SK-N-MC (cell line): Measurements from ENCODE around the gene CTCF.
"Not testable (repeated sequence)": the region's sequence is repeated elsewhere in the genome, so short reads cannot be mapped to it uniquely, and the experiment has no call there.

ENCODE experiments used
- DNase-seq: peaks from one replicate; pipeline ENCODE4 v3.0.0-alpha.2; 2011; ENCODE audit warnings: low read depth, low spot score
- H3K27ac ChIP-seq: fragments of 200-600 bp; sonication (generic); 2 replicates; pipeline ENCODE4 v1.5.1; 2016; ENCODE audit warnings: mixed run types
- H3K36me3 ChIP-seq: fragments of 200-600 bp; sonication (generic); 2 replicates; pipeline ENCODE4 v1.6.1; 2017; ENCODE audit warnings: antibody characterized with exemption, low read length, mixed read lengths; ENCODE audit not compliant: insufficient read depth
- H3K4me3 ChIP-seq: fragments of 200-600 bp; sonication (generic); 2 replicates; pipeline ENCODE4 v1.5.1; 2016
- H3K9ac ChIP-seq: fragments of 200-600 bp; sonication (generic); 2 replicates; pipeline ENCODE4 v1.8.0; 2017; ENCODE audit warnings: mixed run types, mixed read lengths; ENCODE audit not compliant: insufficient read length
- H3K9me3 ChIP-seq: fragments of 200-600 bp; sonication (generic); 2 replicates; pipeline ENCODE4 v1.6.1; 2017; ENCODE audit warnings: low read depth, mild to moderate bottlenecking, antibody characterized with exemption, low read length, moderate library complexity, mixed read lengths
- EZH2 ChIP-seq: fragments of 200-600 bp; sonication (generic); IDR thresholded peaks from one replicate; pipeline ENCODE4 v1.6.1; 2017; ENCODE audit warnings: antibody characterized with exemption
- FOXP2 ChIP-seq: optimal IDR thresholded peaks from 2 replicates; pipeline ENCODE3; 2011; ENCODE audit warnings: mild to moderate bottlenecking, moderate library complexity; ENCODE audit not compliant: insufficient read depth; ENCODE audit errors: extremely low read length, control extremely low read depth
- POLR2AphosphoS5 ChIP-seq: IDR thresholded peaks from 2 replicates; pipeline ENCODE4 v1.6.1; 2012; ENCODE audit warnings: mild to moderate bottlenecking, low read depth, low read length, borderline replicate concordance

The CTCF gene

DNA sequence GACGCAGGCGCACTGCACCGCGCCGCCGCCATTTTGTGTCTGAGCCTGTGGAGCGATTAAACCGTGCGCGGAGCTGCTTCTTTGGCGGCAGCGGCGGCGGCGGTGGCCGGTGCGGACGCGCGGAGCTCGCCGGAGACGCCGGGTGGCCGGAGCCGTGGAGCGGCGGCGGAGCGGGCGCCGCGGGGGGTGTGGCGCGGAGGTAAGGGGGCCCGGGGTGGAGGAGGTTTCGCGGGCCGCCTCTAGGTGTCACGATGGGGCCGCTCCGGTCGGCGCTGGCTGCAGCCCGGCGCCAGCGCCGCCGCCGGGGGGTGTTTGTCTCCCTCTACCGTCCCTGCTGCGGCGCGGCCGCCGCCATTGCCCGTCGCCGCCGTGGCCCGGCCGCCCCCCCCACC lies at the start of gene CTCF:
TSS of gene CTCF (plus strand) at position 1 of the 392 bp plus-strand sequence. CDS start 48,307 bp downstream, outside the sequence.
- H3K27ac ChIP-seq, result peak within 1 kb of the TSS; percentile 92
- no peaks in the 10 kb centered on the region for H3K9me3 ChIP-seq
- peak within 1 kb of the TSS; percentile 87 for H3K4me3 ChIP-seq
- no peak for TF ChIP-seq POLR2AphosphoS5
- no peak for DNase-seq
- no peaks in the 10 kb centered on the region for H3K36me3 ChIP-seq
- peak within 1 kb of the TSS; percentile 95 for H3K9ac ChIP-seq

GRCh38 chr16:67513892-67514291 lies 48.4 kb upstream of the CTCF start:
- H3K9ac ChIP-seq, H3K9me3 ChIP-seq, H3K4me3 ChIP-seq, DNase-seq, H3K36me3 ChIP-seq, H3K27ac ChIP-seq: not testable (repeated sequence)

- Histone ChIP-seq H3K9ac (no peak overlapping the region), H3K36me3 (no peaks in the 10 kb centered on the region), H3K4me3 (no peak overlapping the region), H3K27ac (no peak overlapping the region), H3K9me3 (no peaks in the 10 kb centered on the region)
- peak; percentile 32 for DNase-seq
- TF ChIP-seq FOXP2, result no peak
- no peak for TF ChIP-seq EZH2
- no peak for TF ChIP-seq POLR2AphosphoS5
Measured at GRCh38 chr16:67514382-67514828, 47.9 kb upstream of the CTCF start.

DNA sequence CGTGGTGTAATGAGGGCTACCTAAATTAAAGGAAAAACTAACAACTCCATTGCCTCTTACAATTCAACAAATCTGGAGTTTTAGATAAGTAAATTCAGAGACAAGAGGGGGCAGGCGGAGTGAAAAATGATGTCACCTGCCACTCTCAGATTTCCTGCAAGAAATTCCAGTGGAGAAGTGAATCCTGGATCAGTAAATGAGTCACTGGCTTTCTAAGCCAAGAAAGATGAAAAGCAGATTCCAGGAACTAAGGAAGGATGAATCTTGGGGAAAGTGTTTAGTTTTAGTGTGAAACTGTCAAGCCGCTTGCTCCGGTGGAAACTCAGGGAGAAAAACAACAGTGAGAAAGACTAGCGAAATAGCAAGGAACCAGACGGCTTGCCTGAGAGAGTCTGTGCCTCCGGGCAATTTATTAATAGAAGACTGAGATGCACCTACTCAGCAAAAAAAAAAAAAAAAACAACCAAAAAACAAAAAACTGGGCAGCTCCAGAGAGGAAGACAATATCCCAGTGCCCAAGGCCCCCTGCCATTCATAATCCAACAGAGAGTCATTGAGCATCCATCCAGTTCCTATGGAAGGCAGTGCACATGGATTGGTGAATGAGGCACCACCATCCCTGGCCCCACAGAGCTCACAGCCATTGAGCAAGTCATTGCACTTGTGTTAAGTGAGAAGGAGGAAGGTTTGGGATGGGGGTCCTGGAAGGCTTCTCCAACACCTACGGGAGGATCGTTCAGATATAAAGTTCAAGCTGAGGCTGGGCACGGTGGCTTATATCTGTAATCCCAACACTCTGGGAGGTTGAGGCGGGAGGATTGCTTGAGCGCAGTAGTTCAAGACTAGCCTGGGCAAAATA lies 45.8 kb upstream of the CTCF start:
- Histone ChIP-seq H3K9ac (no peak overlapping the region), H3K9me3 (no peaks in the 10 kb centered on the region), H3K27ac (no peak overlapping the region), H3K4me3 (no peak overlapping the region), H3K36me3 (no peaks in the 10 kb centered on the region)
- no peak for DNase-seq
- TF ChIP-seq FOXP2, result no peak

DNA sequence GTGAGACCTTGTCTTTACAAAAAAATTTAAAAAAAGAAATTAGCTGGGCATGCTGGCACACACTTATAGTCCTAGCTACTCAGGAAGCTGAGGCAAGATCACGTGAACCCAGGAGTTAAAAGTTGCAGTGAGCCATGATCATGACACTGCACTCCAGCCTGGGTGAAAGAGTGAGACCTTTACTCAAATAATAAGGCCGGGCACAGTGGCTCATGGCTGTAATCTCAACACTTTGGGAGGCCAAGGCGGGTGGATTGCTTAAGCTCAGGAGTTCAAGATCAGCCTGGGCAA lies 45.2 kb upstream of the CTCF start:
- Histone ChIP-seq H3K27ac (no peak overlapping the region), H3K36me3 (no peaks in the 10 kb centered on the region), H3K9me3 (no peaks in the 10 kb centered on the region), H3K9ac (no peak overlapping the region), H3K4me3 (no peak overlapping the region)
- TF ChIP-seq POLR2AphosphoS5 (no peak), EZH2 (no peak), FOXP2 (no peak)
- DNase-seq, result no peak

DNA sequence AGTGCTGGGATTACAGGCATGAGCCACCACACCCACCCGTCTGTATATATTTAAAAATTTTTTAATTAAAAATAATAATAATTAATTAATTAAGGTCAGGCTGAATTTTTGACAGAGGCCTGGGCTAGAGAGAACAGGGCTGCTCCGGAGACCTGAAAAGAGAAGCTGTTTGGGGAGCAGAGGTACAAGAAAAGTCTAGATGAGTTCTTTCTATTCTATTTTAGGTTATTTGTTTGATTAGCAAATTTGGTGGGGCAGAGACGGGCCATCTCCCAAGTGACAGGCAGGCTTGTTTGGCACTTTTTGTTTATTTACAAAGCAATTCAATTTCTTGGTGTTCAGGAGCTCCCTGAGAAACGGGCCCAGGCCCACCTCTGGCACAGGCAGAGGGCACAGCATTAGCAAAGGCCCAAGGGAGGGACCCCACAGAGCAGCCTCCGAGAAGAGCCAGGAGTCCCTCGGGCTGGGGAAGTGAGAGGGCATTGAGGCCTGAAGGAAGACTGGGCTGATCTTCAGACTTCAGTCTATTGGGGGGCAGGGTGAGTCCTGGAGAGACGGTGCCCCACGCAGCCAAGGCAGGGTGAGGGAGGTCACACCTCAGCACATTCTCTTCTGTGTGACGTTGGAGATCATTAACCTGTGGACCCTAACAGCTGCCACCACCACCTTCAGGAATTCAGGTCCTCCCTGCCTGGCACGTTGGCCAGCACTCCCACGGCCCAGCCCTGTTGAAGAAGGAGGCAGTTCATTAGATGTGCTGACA lies 44.5 kb upstream of the CTCF start:
- TF ChIP-seq FOXP2 (no peak), EZH2 (no peak)
- Histone ChIP-seq H3K4me3 (no peak overlapping the region), H3K36me3 (no peaks in the 10 kb centered on the region), H3K9me3 (no peaks in the 10 kb centered on the region), H3K27ac (no peak overlapping the region), H3K9ac (no peak overlapping the region)
- DNase-seq, result no peak

DNA sequence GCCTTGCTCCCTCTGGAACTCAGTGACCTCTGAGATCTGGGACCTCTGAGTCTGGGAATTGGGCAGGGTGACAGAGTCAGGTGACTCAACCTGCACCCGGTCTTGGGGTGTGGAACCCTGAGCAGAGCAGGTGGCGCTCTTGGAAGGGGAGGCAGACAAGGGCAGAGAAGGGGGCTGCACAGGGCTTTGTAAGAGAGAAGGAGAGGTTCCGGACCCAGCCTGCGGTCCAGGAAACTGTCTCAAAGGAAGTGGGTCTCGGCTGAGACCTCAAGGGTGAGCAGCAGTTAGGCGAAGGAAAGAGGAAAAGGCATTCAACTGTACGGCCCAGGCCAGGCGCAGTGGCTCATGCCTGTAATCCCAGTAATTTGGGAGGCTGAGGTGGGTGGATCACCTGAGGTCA lies 43.6 kb upstream of the CTCF start:
- no peak for DNase-seq
- TF ChIP-seq POLR2AphosphoS5 (no peak), EZH2 (no peak), FOXP2 (no peak)
- Histone ChIP-seq H3K9ac (no peak overlapping the region), H3K4me3 (no peak overlapping the region), H3K36me3 (no peaks in the 10 kb centered on the region), H3K9me3 (no peaks in the 10 kb centered on the region), H3K27ac (no peak overlapping the region)

DNA sequence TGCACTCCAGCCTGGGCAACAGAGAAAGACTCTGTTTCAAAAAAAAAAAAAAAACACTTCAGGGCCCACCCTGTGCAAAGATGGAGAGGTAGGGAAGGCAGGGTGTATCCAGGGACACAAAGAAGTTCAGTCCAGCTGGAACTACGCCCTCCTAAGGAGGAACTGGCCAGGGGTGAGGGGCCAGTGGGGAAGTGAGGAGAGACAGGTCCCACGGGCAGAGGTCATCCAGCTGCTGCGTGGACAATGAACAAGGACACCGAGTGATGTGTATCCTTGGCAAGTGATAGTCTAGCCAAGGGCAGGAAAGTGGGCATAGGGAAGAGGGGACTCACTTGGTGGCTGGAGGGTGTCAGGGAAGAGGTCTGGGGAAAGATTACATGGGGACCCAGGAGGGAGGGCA lies 43.1 kb upstream of the CTCF start:
- no peak for TF ChIP-seq POLR2AphosphoS5
- no peak for TF ChIP-seq EZH2
- no peak for TF ChIP-seq FOXP2
- Histone ChIP-seq H3K9ac (no peak overlapping the region), H3K4me3 (no peak overlapping the region), H3K27ac (no peak overlapping the region), H3K9me3 (no peaks in the 10 kb centered on the region), H3K36me3 (no peaks in the 10 kb centered on the region)
- DNase-seq, result no peak
